HG03354 (cell line): ENCODE data around the gene MBOAT2.

ENCODE experiments used
- ATAC-seq: cut with Tn5 transposase; IDR thresholded peaks from one replicate; pipeline ENCODE4 v1.9.1; 2021; ENCODE audit warnings: mild to moderate bottlenecking; ENCODE audit not compliant: unreplicated experiment, poor library complexity, severe bottlenecking

MBOAT2 gene

GRCh38 chr2:9018534-9018933 is 15.1 kb upstream of the MBOAT2 start:
- no peak for ATAC-seq

GRCh38 chr2:9018109-9018508 is 14.6 kb upstream of the MBOAT2 start:
- ATAC-seq = no peak

DNA sequence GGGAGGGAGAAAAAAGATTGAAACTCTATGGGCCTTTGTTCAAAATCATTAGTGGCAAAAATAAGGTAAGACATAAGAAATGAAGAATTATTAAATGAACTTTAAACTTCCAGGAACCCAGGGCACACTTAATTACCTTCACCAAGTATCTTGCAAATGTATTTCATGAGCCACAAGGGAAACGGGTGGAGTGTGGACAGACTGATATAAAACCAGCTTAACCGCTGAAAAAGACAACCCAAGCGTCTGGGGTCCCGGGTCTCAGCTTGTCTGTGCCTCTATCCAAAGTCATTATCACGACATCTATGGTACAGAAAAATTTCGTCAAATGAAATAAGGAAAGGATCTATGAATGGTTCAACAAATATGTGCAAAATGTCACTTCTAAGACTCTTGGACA is 13.9 kb upstream of the MBOAT2 start:
- no peak for ATAC-seq

GRCh38 chr2:9015998-9016397 is 12.5 kb upstream of the MBOAT2 start:
- no peak for ATAC-seq

DNA sequence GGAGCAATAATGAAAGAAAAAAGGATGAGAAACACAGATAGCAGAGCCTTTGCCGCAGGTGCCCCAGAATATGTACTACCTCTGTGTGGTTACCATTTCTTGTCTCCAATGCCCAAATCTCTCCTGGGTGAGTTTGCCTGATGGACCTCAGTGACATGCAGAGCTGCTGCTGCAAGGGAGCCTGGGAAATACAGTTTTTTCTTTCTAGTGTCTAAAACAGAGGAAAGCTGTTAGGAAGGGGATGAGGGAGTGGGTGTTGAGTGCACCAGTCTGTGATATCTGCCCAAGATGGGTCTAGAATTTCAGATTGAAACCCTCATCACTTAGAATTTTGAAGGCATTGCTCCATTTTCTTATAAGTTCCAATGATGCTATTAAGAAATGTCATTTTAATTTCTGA is 9.9 kb upstream of the MBOAT2 start:
- no peak for ATAC-seq

GRCh38 chr2:9010866-9011265 is 7.4 kb upstream of the MBOAT2 start:
- ATAC-seq = no peak

GRCh38 chr2:9008951-9009664 is 5.6 kb upstream of the MBOAT2 start:
- ATAC-seq = no peak

- ATAC-seq = no peak
Measured at GRCh38 chr2:9006368-9006767, 2.9 kb upstream of the MBOAT2 start.

GRCh38 chr2:9004338-9005204 is 1.1 kb upstream of the MBOAT2 start:
- ATAC-seq = no peak

GRCh38 chr2:9003366-9003615 is 193 bp downstream of the MBOAT2 start:
- peak; percentile 13 for ATAC-seq

- ATAC-seq = peak; percentile 15
Measured at GRCh38 chr2:9002637-9003365, 683 bp downstream of the MBOAT2 start.

- no peak for ATAC-seq
Measured at GRCh38 chr2:9002313-9002636, 1.2 kb downstream of the MBOAT2 start.

GRCh38 chr2:9001778-9002177 is 1.7 kb downstream of the MBOAT2 start:
- no peak for ATAC-seq

GRCh38 chr2:9001229-9001628 is 2.3 kb downstream of the MBOAT2 start:
- no peak for ATAC-seq

GRCh38 chr2:9000442-9000841 is 3.0 kb downstream of the MBOAT2 start:
- ATAC-seq = no peak

- no peak for ATAC-seq
Measured at GRCh38 chr2:8999797-9000196, 3.7 kb downstream of the MBOAT2 start.

- no peak for ATAC-seq
Measured at GRCh38 chr2:8999102-8999446, 4.4 kb downstream of the MBOAT2 start.

- ATAC-seq = no peak
Measured at GRCh38 chr2:8998418-8999101, 4.9 kb downstream of the MBOAT2 start.

- no peak for ATAC-seq
Measured at GRCh38 chr2:8997631-8998030, 5.9 kb downstream of the MBOAT2 start.

DNA sequence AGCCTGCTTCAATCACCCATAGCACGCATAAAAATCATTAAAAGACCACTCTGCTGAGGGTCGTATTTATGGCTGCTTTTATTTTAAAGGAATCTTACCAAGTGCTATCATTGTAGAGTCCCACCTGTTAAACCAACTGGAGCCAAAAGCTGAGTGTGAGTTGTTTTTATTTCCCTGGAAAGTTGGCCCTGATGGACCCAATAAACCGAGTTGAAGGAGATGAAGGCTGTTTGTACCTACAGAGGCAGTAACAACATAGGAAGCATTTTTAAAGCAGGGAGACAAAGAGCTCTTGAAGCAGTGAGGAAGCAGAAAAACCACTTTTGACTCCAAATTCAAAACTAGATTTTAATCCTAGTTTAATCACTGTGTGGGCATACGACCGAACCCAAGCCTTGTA is 6.4 kb downstream of the MBOAT2 start:
- no peak for ATAC-seq

- no peak for ATAC-seq
Measured at GRCh38 chr2:8996006-8996405, 7.5 kb downstream of the MBOAT2 start.
